Sigmoid colon (tissue), 4 donors: ENCODE data around the gene PTPRD.

Experiments used
- EP300 ChIP-seq, 4 donors: sonication (generic); formaldehyde crosslinking; IDR thresholded peaks; one replicate each; pipeline ENCODE4 v1.6.1; 2017; ENCODE audit warnings: antibody characterized with exemption in 4 of 4
- POLR2A ChIP-seq, 2 donors: fragments of 450-650 bp; IDR thresholded peaks; one replicate each; pipeline ENCODE4 v1.6.1; 2016; ENCODE audit warnings: antibody characterized with exemption in 2 of 2, mild to moderate bottlenecking in 2 of 2, moderate library complexity in 2 of 2
- POLR2AphosphoS5 ChIP-seq, 4 donors: sonication (generic); formaldehyde crosslinking; IDR thresholded peaks; one replicate each; pipeline ENCODE4 v1.6.1; 2017; ENCODE audit warnings: antibody characterized with exemption in 4 of 4
- TF ChIP-seq, protein P1 (sequence below), 4 experiments: fragments of 450-650 bp in 3 of 4; fragments of 200-600 bp in 1 of 4; IDR thresholded peaks; one replicate each; pipeline ENCODE4 v1.5.1; 2016 to 2019; ENCODE audit warnings: antibody characterized with exemption in 4 of 4, mild to moderate bottlenecking in 3 of 4, moderate library complexity in 2 of 4

DNA sequence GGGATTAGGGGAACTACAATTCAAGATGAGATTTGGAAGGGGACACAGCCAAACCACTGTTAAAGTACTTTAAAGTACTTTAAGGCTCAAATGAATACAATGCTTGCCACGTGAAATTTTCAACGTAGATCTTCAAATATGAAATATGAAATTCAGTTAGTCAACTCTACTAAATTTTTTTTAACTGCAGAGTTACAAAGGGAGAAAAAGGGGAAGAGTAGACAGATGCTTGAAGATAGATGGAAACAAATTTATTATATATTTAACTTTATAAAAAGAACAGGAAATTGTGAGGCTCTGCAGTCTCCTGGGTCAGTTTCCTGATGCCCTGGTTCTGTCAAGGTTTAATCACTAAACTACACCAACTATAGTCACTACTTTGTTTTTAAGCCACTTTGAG lies 2027.8 kb downstream of the PTPRD start:
- TF ChIP-seq, protein P1, sequence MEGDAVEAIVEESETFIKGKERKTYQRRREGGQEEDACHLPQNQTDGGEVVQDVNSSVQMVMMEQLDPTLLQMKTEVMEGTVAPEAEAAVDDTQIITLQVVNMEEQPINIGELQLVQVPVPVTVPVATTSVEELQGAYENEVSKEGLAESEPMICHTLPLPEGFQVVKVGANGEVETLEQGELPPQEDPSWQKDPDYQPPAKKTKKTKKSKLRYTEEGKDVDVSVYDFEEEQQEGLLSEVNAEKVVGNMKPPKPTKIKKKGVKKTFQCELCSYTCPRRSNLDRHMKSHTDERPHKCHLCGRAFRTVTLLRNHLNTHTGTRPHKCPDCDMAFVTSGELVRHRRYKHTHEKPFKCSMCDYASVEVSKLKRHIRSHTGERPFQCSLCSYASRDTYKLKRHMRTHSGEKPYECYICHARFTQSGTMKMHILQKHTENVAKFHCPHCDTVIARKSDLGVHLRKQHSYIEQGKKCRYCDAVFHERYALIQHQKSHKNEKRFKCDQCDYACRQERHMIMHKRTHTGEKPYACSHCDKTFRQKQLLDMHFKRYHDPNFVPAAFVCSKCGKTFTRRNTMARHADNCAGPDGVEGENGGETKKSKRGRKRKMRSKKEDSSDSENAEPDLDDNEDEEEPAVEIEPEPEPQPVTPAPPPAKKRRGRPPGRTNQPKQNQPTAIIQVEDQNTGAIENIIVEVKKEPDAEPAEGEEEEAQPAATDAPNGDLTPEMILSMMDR (IDR thresholded peaks at IDR 0.05) = no peak
- TF ChIP-seq POLR2AphosphoS5 (IDR thresholded peaks at IDR 0.05) (no peak), POLR2A (IDR thresholded peaks at IDR 0.05) (no peak), EP300 (IDR thresholded peaks at IDR 0.05) (no peak)
